ENCODE data around the gene AJM1. TPM values are rescaled to one million over a fixed set of nuclear protein-coding genes. Genes with fewer than 3 reads are reported as not detected.

AJM1 gene
- total RNA-seq, 1 experiment from 2014 or later, result 7.1 TPM

GRCh38 chr9:136856079-136856476, 13.8 kb downstream of the AJM1 start:
- POLR2A ChIA-PET, result no interaction called here
- H3K9me3 ChIP-seq (ENCODE audit: control insufficient read depth in 1 of 2, insufficient read depth in 1 of 2, low read depth in 1 of 2, low read length in 2 of 2), result no peaks in the 10 kb centered on the region
- BruUV-seq (replicated peaks), result no TSS peak

GRCh38 chr9:136856541-136857141, 14.4 kb downstream of the AJM1 start:
- H3K4me3 ChIP-seq (replicated peaks in 1 of 2; ENCODE audit: low read depth in 1 of 2, low read length in 2 of 2), result no peak overlapping the region
- no peaks in the 10 kb centered on the region for H3K27me3 ChIP-seq (ENCODE audit: insufficient read depth, low read length)
- H3K27ac ChIP-seq (ENCODE audit: low read depth, low read length), result no peak overlapping the region; the same call in 1 of the 2 replicates
- TF ChIP-seq EZH2phosphoT487 (IDR thresholded peaks at IDR 0.05; ENCODE audit: borderline replicate concordance), result no peak
- TF ChIP-seq SP1 (IDR thresholded peaks at IDR 0.05; ENCODE audit: low read depth), result no peak
- TF ChIP-seq, protein P1, sequence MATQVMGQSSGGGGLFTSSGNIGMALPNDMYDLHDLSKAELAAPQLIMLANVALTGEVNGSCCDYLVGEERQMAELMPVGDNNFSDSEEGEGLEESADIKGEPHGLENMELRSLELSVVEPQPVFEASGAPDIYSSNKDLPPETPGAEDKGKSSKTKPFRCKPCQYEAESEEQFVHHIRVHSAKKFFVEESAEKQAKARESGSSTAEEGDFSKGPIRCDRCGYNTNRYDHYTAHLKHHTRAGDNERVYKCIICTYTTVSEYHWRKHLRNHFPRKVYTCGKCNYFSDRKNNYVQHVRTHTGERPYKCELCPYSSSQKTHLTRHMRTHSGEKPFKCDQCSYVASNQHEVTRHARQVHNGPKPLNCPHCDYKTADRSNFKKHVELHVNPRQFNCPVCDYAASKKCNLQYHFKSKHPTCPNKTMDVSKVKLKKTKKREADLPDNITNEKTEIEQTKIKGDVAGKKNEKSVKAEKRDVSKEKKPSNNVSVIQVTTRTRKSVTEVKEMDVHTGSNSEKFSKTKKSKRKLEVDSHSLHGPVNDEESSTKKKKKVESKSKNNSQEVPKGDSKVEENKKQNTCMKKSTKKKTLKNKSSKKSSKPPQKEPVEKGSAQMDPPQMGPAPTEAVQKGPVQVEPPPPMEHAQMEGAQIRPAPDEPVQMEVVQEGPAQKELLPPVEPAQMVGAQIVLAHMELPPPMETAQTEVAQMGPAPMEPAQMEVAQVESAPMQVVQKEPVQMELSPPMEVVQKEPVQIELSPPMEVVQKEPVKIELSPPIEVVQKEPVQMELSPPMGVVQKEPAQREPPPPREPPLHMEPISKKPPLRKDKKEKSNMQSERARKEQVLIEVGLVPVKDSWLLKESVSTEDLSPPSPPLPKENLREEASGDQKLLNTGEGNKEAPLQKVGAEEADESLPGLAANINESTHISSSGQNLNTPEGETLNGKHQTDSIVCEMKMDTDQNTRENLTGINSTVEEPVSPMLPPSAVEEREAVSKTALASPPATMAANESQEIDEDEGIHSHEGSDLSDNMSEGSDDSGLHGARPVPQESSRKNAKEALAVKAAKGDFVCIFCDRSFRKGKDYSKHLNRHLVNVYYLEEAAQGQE (IDR thresholded peaks at IDR 0.05; ENCODE audit: low read depth), result no peak
- TF ChIP-seq YY1 (IDR thresholded peaks at IDR 0.05; ENCODE audit: extremely low read depth, insufficient replicate concordance, low read depth, low read length), result no peak
- no peaks in the 10 kb centered on the region for H3K9me2 ChIP-seq (ENCODE audit: insufficient read depth)
- ChIA-PET POLR2A (no interaction called here), CTCF (no interaction called here), RAD21 (ENCODE audit: low non-redundant PET in 1 of 2, low total read pairs in 2 of 2, uncharacterized antibody in 2 of 2, unreplicated experiment in 2 of 2) (no interaction called here)
- no peaks in the 10 kb centered on the region for H3K9me3 ChIP-seq (ENCODE audit: control insufficient read depth in 1 of 2, insufficient read depth in 1 of 2, low read depth in 1 of 2, low read length in 2 of 2)
- peaks cover 0 to 1% of the 10 kb centered on the region in 2 experiments; a peak in 1 of 4 replicates for H3K36me3 ChIP-seq (ENCODE audit: control insufficient read depth in 1 of 2, insufficient read depth in 2 of 2, low read length in 2 of 2)
- ATAC-seq, result no peak
- no peak overlapping the region for H2AFZ ChIP-seq (ENCODE audit: low read depth, low read length, poor library complexity, severe bottlenecking)
- no peak for DNase-seq (ENCODE audit: low read depth, low spot score)
- no peak overlapping the region for H3K4me2 ChIP-seq (ENCODE audit: low read length)
- no peaks in the 10 kb centered on the region for H4K20me1 ChIP-seq (ENCODE audit: insufficient read depth)
- no TSS peak for BruUV-seq (replicated peaks)
- no peak overlapping the region for H3K9ac ChIP-seq (ENCODE audit: low read length)
- intact Hi-C loops (cut with micrococcal nuclease), result no loop called here
- no peaks in the 10 kb centered on the region; the same call in 1 of the 2 replicates for H3K79me2 ChIP-seq (ENCODE audit: insufficient read depth, low read length)
- H3K4me1 ChIP-seq (ENCODE audit: control insufficient read depth in 1 of 2, insufficient read depth in 2 of 2, low read length in 2 of 2), result peaks cover 2 to 12% of the 10 kb centered on the region in 2 experiments; a peak in 2 of 4 replicates

More at GRCh38 chr9:136856079-136856476, 13.8 kb downstream of the AJM1 start:
- no peak overlapping the region for H2AFZ ChIP-seq (ENCODE audit: low read depth, low read length, poor library complexity, severe bottlenecking)
- TF ChIP-seq, protein P2, sequence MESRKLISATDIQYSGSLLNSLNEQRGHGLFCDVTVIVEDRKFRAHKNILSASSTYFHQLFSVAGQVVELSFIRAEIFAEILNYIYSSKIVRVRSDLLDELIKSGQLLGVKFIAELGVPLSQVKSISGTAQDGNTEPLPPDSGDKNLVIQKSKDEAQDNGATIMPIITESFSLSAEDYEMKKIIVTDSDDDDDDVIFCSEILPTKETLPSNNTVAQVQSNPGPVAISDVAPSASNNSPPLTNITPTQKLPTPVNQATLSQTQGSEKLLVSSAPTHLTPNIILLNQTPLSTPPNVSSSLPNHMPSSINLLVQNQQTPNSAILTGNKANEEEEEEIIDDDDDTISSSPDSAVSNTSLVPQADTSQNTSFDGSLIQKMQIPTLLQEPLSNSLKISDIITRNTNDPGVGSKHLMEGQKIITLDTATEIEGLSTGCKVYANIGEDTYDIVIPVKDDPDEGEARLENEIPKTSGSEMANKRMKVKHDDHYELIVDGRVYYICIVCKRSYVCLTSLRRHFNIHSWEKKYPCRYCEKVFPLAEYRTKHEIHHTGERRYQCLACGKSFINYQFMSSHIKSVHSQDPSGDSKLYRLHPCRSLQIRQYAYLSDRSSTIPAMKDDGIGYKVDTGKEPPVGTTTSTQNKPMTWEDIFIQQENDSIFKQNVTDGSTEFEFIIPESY (IDR thresholded peaks at IDR 0.05; ENCODE audit: extremely low read depth, insufficient replicate concordance, low read length), result no peak
- TF ChIP-seq RAD21 (IDR thresholded peaks at IDR 0.05; ENCODE audit: low read depth) (no peak), JUND (IDR thresholded peaks at IDR 0.05) (no peak), POLR2A (IDR thresholded peaks at IDR 0.05; ENCODE audit: borderline replicate concordance, extremely low read depth, insufficient read depth, insufficient read length) (no peak), ZNF274 (IDR thresholded peaks at IDR 0.05; ENCODE audit: low read depth, low read length) (no peak), ZFX (IDR thresholded peaks at IDR 0.05) (no peak), POLR2AphosphoS5 (IDR thresholded peaks at IDR 0.05; ENCODE audit: low read depth, low read length) (no peak), EZH2phosphoT487 (IDR thresholded peaks at IDR 0.05; ENCODE audit: borderline replicate concordance) (no peak)
- no peaks in the 10 kb centered on the region for H3K27me3 ChIP-seq (ENCODE audit: insufficient read depth, low read length)
- RAD21 ChIA-PET (ENCODE audit: low non-redundant PET in 1 of 2, low total read pairs in 2 of 2, uncharacterized antibody in 2 of 2, unreplicated experiment in 2 of 2), result no interaction called here
- H3K4me1 ChIP-seq (ENCODE audit: control insufficient read depth in 1 of 2, insufficient read depth in 2 of 2, low read length in 2 of 2), result peaks cover 2 to 12% of the 10 kb centered on the region in 2 experiments; a peak in 2 of 4 replicates
- ATAC-seq (no peak), DNase-seq (ENCODE audit: low read depth, low spot score) (no peak)
- no peaks in the 10 kb centered on the region for H3K79me2 ChIP-seq (ENCODE audit: insufficient read depth, low read length)
- peaks cover 0 to 4% of the 10 kb centered on the region in 2 experiments; a peak in 1 of 4 replicates for H3K36me3 ChIP-seq (ENCODE audit: control insufficient read depth in 1 of 2, insufficient read depth in 2 of 2, low read length in 2 of 2)
- no peaks in the 10 kb centered on the region for H4K20me1 ChIP-seq (ENCODE audit: insufficient read depth)
- H3K4me3 ChIP-seq (replicated peaks in 1 of 2; ENCODE audit: low read depth in 1 of 2, low read length in 2 of 2), result no peak overlapping the region
- H3K27ac ChIP-seq (ENCODE audit: low read depth, low read length), result no peak overlapping the region
- H3K4me2 ChIP-seq (ENCODE audit: low read length), result no peak overlapping the region
- intact Hi-C loops (cut with micrococcal nuclease), result no loop called here
- H3K9ac ChIP-seq (ENCODE audit: low read length), result no peak overlapping the region
- CTCF ChIA-PET, result no interaction called here
- H3K9me2 ChIP-seq (ENCODE audit: insufficient read depth), result no peaks in the 10 kb centered on the region
